GM19043 (cell line): ENCODE measurements around the gene NTM.
"Not testable (repeated sequence)": the region's sequence is repeated elsewhere in the genome, so short reads cannot be mapped to it uniquely, and the experiment has no call there.

Experiments
- ATAC-seq: cut with Tn5 transposase; IDR thresholded peaks from one replicate; pipeline ENCODE4 v1.9.1; 2021; ENCODE audit warnings: low read depth; ENCODE audit not compliant: unreplicated experiment

NTM gene

GRCh38 chr11:132043714-132044113 is 673.3 kb downstream of the NTM start:
- no peak for ATAC-seq

GRCh38 chr11:132045107-132045506 is 674.7 kb downstream of the NTM start:
- no peak for ATAC-seq

- ATAC-seq = no peak
Measured at GRCh38 chr11:132046288-132046865, 676.0 kb downstream of the NTM start.

GRCh38 chr11:132047167-132047566 is 676.8 kb downstream of the NTM start:
- no peak for ATAC-seq

GRCh38 chr11:132048040-132048439 is 677.6 kb downstream of the NTM start:
- ATAC-seq = no peak

- ATAC-seq = no peak
Measured at GRCh38 chr11:132049205-132049604, 678.8 kb downstream of the NTM start.

- ATAC-seq = no peak
Measured at GRCh38 chr11:132050049-132050448, 679.6 kb downstream of the NTM start.

- no peak for ATAC-seq
Measured at GRCh38 chr11:132050577-132051165, 680.3 kb downstream of the NTM start.

- no peak for ATAC-seq
Measured at GRCh38 chr11:132051704-132052103, 681.3 kb downstream of the NTM start.

- no peak for ATAC-seq
Measured at GRCh38 chr11:132052342-132052741, 681.9 kb downstream of the NTM start.

GRCh38 chr11:132052904-132053303 is 682.5 kb downstream of the NTM start:
- ATAC-seq = no peak

- no peak for ATAC-seq
Measured at GRCh38 chr11:132054822-132055221, 684.4 kb downstream of the NTM start.

GRCh38 chr11:132055296-132055695 is 684.9 kb downstream of the NTM start:
- ATAC-seq = no peak

- ATAC-seq = no peak
Measured at GRCh38 chr11:132056689-132057088, 686.3 kb downstream of the NTM start.

GRCh38 chr11:132057266-132057665 is 686.9 kb downstream of the NTM start:
- ATAC-seq = no peak

- no peak for ATAC-seq
Measured at GRCh38 chr11:132058211-132058772, 687.9 kb downstream of the NTM start.

- no peak for ATAC-seq
Measured at GRCh38 chr11:132060567-132060966, 690.2 kb downstream of the NTM start.

GRCh38 chr11:132062031-132062430 is 691.6 kb downstream of the NTM start:
- no peak for ATAC-seq

GRCh38 chr11:132062541-132062940 is 692.1 kb downstream of the NTM start:
- ATAC-seq = no peak

- ATAC-seq = no peak
Measured at GRCh38 chr11:132064987-132065620, 694.7 kb downstream of the NTM start.

- ATAC-seq = no peak
Measured at GRCh38 chr11:132068556-132068955, 698.1 kb downstream of the NTM start.

GRCh38 chr11:132069593-132069992 is 699.2 kb downstream of the NTM start:
- ATAC-seq = not testable (repeated sequence)
